Mononuclear cell (primary cell): ENCODE results near the gene HYAL3. TPM values are rescaled to one million over a fixed set of nuclear protein-coding genes. Genes with fewer than 3 reads are reported as not detected.
A peak's percentile ranks its signal among the peaks of the same experiment; 100 is the strongest.

ENCODE experiments used
- H3K27me3 ChIP-seq: 2 replicates; pipeline ENCODE4 v1.6.0; 2011; ENCODE audit warnings: low read length, control low read depth; ENCODE audit not compliant: insufficient read depth
- H3K4me1 ChIP-seq: 2 replicates; pipeline ENCODE4 v1.5.1; 2011; ENCODE audit warnings: mild to moderate bottlenecking, low read length, control low read depth; ENCODE audit not compliant: insufficient read depth
- H3K4me3 ChIP-seq: 2 replicates; pipeline ENCODE4 v1.5.1; 2011; ENCODE audit warnings: mild to moderate bottlenecking, low read length, moderate library complexity
- H3K9me3 ChIP-seq: 2 replicates; pipeline ENCODE4 v1.5.1; 2011; ENCODE audit warnings: low read depth, mild to moderate bottlenecking, control low read depth, low read length
- total RNA-seq: library from RNA; depleted of rRNA; stranded (reverse); fragments of >200 nt; gene quantifications from one replicate; pipeline ENCODE4 v1.2.3, GENCODE V29; 2012

Gene HYAL3, protein sequence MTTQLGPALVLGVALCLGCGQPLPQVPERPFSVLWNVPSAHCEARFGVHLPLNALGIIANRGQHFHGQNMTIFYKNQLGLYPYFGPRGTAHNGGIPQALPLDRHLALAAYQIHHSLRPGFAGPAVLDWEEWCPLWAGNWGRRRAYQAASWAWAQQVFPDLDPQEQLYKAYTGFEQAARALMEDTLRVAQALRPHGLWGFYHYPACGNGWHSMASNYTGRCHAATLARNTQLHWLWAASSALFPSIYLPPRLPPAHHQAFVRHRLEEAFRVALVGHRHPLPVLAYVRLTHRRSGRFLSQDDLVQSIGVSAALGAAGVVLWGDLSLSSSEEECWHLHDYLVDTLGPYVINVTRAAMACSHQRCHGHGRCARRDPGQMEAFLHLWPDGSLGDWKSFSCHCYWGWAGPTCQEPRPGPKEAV
- 2.0 TPM for total RNA-seq

DNA sequence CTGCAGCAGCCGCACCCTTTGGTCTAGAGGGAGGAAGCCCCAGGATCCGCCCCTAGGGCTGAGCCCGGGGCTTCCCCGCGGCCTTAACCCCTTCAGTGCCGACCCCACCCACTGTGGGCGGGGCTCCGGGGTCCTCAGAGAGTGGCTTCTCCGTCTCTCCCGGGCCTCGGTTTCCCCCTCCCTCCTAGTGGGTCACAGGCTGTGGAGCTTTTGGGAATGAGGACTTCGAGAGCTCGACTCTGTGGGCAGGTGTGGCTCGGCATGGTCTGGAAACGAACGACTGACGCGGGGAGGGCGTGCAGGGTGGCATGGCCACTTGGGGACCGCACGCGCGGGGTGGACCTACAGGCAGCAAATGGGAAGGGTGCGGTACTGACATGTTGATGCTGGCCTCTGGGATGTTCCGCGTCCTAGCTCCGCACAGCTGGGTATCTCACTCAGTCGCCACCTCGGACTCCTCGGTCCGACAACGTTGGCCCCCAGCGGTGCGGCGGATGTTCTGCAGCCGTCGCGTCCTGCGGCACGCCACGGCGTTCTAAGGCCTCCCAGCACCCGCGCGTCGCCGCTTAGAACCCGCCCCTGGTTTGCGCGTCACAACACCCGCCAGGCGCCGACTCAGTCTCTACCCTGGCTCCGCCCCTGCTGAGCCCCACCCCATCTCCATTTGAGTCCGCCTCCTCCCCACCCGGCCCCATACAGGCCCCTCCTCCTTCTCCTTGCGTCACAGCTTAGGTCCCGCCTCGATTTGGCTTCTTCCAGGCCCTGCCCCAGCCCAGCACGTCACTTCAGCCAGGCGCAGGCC, at the start of gene HYAL3, which contains the start of gene NAA80:
TSS of gene HYAL3 (minus strand) at position 570 of the 802 bp plus-strand sequence. CDS start 3,803 bp downstream, outside the sequence.
TSS of gene NAA80 (minus strand) at position 570 of the 802 bp plus-strand sequence. CDS start 1,942 bp downstream, outside the sequence.
- H3K27me3 ChIP-seq = no peaks in the 10 kb centered on the region
- H3K4me1 ChIP-seq = peaks cover 34% of the 10 kb centered on the region
- peak within 1 kb of the TSS; percentile 74 for H3K4me3 ChIP-seq
- H3K9me3 ChIP-seq = no peaks in the 10 kb centered on the region

DNA sequence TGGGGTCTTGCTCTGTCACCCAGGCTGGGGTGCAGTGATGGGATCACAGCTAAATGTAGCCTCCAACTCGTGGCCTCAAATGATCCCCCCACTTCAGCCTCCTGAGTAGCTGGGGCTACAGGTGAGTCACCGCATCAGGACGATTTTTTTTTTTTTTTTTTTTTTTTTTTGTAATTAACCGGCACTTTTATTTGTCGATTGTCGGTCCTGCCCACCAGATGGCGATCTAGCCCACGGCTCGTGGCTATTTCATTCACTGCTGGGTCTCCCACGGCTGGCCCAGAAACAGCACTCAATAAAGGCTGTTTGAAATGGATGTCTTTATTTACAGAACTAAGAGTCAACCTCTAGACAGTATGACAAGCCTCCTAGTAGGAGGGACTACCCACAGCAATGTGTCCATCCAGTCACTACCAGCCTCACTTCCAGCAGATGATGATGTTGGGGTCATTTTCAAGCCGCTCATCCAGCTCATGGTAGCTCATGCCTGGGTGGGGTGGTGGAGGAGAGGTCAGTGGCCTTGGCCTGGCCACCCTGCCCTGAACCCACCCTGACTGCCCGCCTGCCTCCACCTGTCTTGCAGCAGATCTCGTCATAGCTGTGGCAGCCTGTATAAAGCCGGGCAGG, 48.1 kb upstream of the HYAL3 start:
- H3K4me1 ChIP-seq = peaks cover 81% of the 10 kb centered on the region
- H3K9me3 ChIP-seq = no peaks in the 10 kb centered on the region
- no peak overlapping the region for H3K4me3 ChIP-seq
- no peaks in the 10 kb centered on the region for H3K27me3 ChIP-seq

DNA sequence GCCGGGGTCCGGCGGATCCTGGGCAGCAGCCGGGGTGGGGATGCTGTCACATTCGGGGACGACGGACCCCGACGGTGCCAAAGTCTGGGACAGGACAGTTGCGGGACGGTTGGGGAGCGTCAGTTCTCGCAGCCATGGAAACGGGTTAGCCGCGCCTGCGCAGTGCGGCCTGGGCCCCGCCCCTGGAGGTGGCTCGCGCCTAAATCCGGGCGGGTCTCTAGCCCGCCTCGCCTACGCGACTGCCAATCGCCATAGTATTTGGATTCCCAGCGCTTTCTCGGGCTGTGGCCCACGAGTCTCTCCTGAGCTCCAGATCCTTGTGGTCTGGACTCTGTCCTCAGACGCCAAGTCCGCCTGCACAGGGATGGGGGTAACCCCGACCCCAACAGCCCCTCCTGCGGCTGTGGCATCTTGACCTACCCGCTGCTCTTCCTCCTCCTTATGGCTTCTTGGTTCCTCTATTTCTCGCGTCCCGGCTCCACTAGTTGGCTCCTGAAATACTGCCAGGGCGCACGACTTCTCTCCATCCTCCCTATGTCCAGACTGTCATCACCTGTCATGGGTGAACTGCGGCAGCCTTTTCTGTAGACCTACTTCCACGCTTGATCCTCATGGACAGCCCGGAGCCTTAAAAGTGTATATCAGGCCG, 46.5 kb upstream of the HYAL3 start, which contains the start of gene ZMYND10:
TSS of gene ZMYND10 (minus strand) at position 147 of the 649 bp plus-strand sequence. CDS start 153 bp downstream, outside the sequence.
- H3K9me3 ChIP-seq = no peaks in the 10 kb centered on the region
- H3K27me3 ChIP-seq = no peaks in the 10 kb centered on the region
- peaks cover 86% of the 10 kb centered on the region for H3K4me1 ChIP-seq
- H3K4me3 ChIP-seq = peak within 1 kb of the TSS; percentile 10

DNA sequence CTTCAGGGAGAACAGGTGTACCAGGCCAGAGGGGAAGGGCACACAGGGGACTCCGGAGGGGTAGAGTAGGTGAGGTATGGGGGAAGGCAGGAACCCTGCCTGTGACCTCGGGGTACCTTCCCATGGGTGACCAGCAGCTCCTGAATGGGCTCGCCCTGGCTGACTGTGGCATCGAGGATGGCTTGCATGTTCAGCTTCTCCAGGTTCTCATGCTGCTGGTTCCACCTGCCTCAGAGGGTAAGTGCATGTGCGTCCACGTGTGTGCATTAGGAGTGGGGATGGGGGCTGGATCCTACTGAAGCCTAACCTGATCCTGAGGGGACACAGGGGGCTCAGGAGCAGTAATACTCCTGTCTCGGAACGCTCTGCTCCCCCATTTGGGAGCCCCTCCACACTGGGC, 45.8 kb upstream of the HYAL3 start:
- H3K4me3 ChIP-seq = no peak overlapping the region

DNA sequence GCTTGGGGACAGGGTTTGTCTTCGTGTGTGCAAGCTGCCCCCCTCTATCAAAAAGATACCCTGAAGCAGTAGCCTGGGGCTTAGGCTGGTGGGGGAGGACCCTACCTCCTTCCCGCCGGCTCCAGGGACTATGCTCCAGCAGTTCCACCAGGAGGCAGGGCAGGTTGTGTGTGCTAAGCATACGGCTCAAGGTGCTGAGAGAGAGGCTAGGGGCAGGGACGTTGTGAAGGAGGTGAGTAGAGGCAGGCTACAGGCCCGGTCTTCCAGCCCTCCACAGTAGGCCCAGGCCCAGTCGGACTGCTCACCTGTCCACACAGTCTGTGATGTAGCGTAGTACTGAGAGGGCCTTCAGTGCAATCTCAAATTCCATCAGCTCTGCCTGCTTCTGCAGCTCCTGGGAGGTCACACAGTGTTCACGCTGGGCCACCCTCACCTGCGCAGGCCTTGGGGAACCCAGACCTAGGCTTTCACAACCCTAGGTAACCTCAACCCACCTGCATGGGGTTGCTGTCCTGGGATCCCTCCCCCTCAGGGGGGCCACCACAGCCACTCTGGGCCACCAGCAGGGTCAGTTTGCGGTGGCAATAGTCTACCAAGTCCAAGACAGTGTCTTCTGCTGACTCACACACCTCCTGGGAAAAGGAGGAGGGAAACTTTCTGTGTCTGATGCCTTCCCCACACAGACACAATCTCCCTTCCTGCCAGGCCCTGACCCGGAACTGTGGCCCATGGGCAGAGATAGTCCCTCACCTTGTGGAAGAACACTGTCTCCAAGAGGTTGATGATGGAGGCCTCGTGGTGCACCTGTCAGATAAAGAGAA, 43.8 kb upstream of the HYAL3 start:
- peaks cover 89% of the 10 kb centered on the region for H3K4me1 ChIP-seq
- H3K9me3 ChIP-seq = no peaks in the 10 kb centered on the region
- no peak overlapping the region for H3K4me3 ChIP-seq
- H3K27me3 ChIP-seq = no peaks in the 10 kb centered on the region

More for the DNA sequence above, 45.8 kb upstream of the HYAL3 start:
- H3K9me3 ChIP-seq = no peaks in the 10 kb centered on the region
- H3K27me3 ChIP-seq = no peaks in the 10 kb centered on the region
- peaks cover 88% of the 10 kb centered on the region for H3K4me1 ChIP-seq

DNA sequence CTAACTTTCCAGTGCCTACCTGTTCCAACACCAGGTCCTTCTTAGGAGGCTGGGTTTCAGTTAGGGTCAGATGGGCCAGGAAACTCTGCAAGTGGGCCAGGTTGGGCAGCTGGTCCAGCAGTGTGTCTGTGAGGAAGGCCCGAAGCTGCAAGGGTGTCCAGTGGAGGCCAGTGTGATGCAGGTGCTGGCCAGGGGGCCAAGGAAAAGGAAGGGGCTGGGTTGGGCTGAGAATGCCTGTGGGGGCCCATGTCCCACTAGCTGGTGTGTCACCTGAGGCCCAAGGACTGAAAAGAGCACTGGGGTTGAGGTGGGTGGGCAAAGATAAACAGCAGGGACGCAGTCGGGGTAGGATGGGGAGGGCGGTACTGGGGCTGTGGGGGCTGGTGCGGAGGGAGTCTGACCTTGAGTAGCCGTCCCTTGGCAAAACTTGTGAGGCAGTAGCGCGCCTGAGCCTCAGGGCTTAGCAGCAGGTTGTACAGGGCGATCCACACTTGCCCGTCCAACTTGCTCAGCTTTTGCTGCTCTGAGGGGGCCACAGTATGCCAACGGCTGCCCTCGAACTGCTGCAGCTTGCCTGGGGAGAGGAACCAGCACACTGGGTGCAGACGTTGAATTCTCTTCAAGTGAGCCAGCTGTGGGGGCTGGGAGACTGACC, 42.9 kb upstream of the HYAL3 start:
- Histone ChIP-seq H3K4me1 (peaks cover 82% of the 10 kb centered on the region), H3K27me3 (no peaks in the 10 kb centered on the region), H3K9me3 (no peaks in the 10 kb centered on the region), H3K4me3 (no peak overlapping the region)

DNA sequence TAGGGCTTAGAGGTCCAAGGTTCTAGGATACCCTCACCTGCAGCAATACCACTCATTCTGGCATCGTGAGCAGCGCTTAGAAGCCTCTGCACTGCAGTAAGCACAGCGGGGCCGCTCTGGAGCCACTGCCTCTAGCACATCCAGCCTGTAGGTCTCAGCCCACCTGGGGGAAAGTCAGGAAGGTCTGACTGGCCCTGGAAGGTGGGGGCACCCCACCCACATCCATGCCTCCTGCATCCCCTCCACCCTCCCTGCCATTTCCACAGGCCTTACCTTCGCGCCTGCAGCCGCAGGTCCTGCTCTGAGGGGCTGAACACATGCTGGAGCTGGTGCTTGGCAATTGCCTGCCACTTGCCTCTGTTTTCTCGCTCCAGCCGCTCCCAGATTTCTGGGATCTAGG, 42.3 kb upstream of the HYAL3 start:
- no peaks in the 10 kb centered on the region for H3K9me3 ChIP-seq
- H3K27me3 ChIP-seq = no peaks in the 10 kb centered on the region
- peak overlapping the region; percentile 68 for H3K4me3 ChIP-seq
- H3K4me1 ChIP-seq = peaks cover 80% of the 10 kb centered on the region

DNA sequence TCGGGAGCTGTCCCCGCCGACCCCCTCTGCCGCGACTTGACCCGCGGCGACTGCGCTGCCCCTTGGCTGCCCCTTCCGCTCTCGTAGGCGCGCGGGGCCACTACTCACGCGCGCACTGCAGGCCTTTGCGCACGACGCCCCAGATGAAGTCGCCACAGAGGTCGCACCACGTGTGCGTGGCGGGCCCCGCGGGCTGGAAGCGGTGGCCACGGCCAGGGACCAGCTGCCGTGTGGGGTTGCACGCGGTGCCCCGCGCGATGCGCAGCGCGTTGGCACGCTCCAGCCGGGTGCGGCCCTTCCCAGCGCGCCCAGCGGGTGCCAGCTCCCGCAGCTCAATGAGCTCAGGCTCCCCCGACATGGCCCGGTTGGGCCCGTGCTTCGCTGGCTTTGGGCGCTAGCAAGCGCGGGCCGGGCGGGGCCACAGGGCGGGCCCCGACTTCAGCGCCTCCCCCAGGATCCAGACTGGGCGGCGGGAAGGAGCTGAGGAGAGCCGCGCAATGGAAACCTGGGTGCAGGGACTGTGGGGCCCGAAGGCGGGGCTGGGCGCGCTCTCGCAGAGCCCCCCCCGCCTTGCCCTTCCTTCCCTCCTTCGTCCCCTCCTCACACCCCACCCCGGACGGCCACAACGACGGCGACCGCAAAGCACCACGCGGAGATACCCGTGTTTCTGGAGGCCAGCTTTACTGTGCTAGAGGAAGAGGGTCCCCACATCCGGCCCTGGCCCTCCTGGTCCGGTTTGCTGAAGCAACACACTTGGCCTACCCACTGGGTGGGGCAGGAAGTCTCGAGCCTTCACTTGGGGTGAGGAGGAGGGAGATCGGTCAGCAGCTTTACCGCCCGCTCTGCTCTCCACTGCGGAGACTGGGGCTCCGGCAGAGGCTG, 41.5 kb upstream of the HYAL3 start, which contains the start of gene RASSF1:
TSS of gene RASSF1 (minus strand) at position 389 of the 882 bp plus-strand sequence. CDS start at position 358, 31 bp downstream.
- H3K27me3 ChIP-seq = no peaks in the 10 kb centered on the region
- peaks cover 80% of the 10 kb centered on the region for H3K4me1 ChIP-seq
- H3K4me3 ChIP-seq = peak within 1 kb of the TSS; percentile 68
- H3K9me3 ChIP-seq = no peaks in the 10 kb centered on the region

DNA sequence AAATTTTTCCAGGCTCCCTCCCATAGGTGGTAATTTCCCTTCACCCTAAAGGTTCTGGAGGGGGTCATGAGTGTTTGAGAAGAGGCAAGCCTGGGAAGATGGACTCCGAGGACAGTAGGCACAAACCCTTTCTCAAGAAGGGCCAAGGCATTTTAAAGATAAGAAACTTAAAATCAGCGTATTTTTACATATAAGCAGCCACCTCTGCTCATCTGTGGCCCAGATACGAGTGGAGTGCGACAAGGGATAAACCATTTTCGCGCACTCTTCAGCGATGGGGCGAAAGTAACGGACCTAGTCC, 40.9 kb upstream of the HYAL3 start:
- Histone ChIP-seq H3K9me3 (no peaks in the 10 kb centered on the region), H3K4me1 (peaks cover 80% of the 10 kb centered on the region), H3K4me3 (peak overlapping the region; percentile 68), H3K27me3 (no peaks in the 10 kb centered on the region)

DNA sequence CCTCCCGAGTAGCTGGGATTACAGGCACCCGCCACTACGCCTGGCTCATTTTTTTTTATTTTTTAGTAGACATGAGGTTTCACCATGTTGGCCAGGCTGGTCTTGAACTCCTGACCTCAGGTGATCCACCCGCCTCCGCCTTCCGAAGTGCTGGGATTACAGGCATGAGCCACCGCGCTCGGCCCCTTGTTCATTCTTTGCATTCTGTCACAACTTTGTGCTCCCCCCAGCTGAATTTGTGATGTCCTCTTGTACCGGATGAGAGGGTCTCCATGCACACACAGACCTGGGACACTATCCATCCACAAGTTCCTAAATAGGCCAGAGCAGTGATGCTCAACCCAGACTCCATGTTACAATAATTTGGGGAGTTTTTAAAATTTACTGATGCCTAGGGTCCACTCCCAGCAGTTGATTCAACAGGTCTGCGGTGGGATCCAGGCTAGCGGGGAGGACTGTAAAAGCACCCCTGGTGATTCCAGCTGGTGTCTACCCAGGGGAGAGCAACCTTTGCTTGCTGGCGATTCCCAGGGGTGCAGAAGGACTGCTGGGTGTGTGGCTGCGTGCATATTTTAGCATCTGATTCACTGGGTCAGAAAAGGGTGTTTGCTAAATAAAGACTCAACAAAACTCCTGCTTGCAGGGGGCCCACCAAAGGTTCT, 40.4 kb upstream of the HYAL3 start:
- no peaks in the 10 kb centered on the region for H3K27me3 ChIP-seq
- peaks cover 82% of the 10 kb centered on the region for H3K4me1 ChIP-seq
- H3K4me3 ChIP-seq = peak overlapping the region; percentile 68
- no peaks in the 10 kb centered on the region for H3K9me3 ChIP-seq

DNA sequence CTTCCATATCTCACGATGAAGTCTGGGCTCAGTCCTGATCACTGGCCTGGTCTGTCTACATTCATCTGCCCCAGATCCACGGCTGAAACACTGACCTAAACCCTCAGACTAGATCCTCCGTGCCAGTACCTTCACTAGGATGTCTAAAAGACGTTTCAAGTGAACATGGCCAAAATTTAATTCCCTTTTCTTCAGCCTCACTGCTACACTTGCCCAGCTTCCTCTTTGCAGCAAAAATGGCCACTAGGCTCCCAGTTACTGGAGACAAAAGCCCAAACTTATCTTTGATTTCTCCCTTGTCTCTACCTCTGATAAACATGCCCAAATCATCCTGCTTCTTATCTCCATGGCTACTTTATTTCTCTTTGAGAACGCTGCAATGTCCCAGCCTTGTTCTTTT, 39.8 kb upstream of the HYAL3 start:
- Histone ChIP-seq H3K27me3 (no peaks in the 10 kb centered on the region), H3K9me3 (no peaks in the 10 kb centered on the region), H3K4me1 (peaks cover 88% of the 10 kb centered on the region), H3K4me3 (peak overlapping the region; percentile 68)

DNA sequence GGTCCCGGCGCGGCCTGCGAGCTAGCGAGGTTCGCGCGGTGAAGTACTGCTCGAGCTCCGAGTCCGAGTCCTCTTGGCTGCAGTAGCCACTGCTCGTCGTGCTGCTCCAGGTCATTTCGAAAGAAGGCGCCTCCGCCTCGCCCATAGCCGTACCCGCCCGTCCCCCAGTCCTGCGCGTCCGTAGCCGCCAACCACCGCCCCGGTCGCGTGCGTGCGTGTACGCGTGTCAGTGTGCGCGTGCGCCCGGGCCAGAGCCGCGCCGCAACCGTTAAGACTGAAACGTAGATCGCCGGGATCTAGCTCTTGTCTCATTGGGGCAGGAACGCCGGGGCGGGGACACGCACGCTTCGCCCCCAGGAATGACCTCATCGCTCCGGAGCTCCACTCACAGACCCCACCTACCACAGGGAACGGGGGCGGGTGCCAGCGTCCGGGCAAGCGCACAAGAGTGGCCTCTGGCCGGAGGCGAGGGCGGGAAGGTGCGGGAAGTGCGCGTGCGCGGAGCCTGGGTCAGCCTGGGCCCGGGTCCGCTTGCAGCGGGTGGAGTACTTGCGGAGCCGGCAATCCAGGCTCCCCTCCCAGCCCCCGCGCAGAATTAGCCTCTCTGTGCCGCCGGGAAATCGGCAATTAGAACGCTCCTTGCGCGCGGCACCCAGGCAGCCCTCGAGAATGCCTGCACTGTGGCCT, 38.1 kb upstream of the HYAL3 start:
- Histone ChIP-seq H3K27me3 (no peaks in the 10 kb centered on the region), H3K4me3 (peak overlapping the region; percentile 68), H3K9me3 (no peaks in the 10 kb centered on the region), H3K4me1 (peaks cover 86% of the 10 kb centered on the region)
